K562 (cell line): ENCODE results near the gene AP3S1. TPM values are rescaled to one million over a fixed set of nuclear protein-coding genes. Genes with fewer than 3 reads are reported as not detected.

Experiments
- ATAC-seq: fragments of 200-7000 bp; cut with Tn5 transposase; 3 replicates; pipeline ENCODE4 v1.9.1; 2020; ENCODE audit warnings: moderate library complexity
- BruUV-seq: library from RNA; stranded (reverse); fragments of 400-500 nt; replicated peaks from 2 replicates; lab custom pipeline; 2021; lab: Mats Ljungman, UMichigan
- CTCF ChIA-PET: fragments of 300-600 bp; formaldehyde crosslinking; extraction: SDS; loops from one replicate; lab custom pipeline; 2021; ENCODE audit warnings: low intra/inter-chr PET ratio; lab: Yijun Ruan, JAX
- POLR2A ChIA-PET: fragments of 300-600, 350-650 bp; sonication (Branson Sonifier 250); formaldehyde crosslinking; extraction: SDS; loops from one replicate; lab custom pipeline; 2021; ENCODE audit warnings: antibody characterized with exemption, inconsistent platforms; lab: Yijun Ruan, JAX
- DNase-seq, 4 experiments: peaks; one replicate each; pipeline versions ENCODE4 v3.0.0 to v3.0.0-alpha.2; 2011 to 2018; ENCODE audit warnings: low spot score in 3 of 4, mixed read lengths in 3 of 4; ENCODE audit errors: extremely low read depth in 1 of 4
- FAIRE-seq: peaks from 2 replicates; lab custom pipeline; 2011; peaks lifted over from hg19 to GRCh38; lab: Jason Lieb, UNC
- H2AFZ ChIP-seq: 2 replicates; pipeline ENCODE4 v1.6.0; 2011; ENCODE audit warnings: low read depth, low read length, control low read depth, inconsistent platforms
- H3K27ac ChIP-seq: fragments of 200-600 bp; 3 replicates; pipeline ENCODE4 v1.8.0; 2011; ENCODE audit warnings: low read depth, mild to moderate bottlenecking, control low read depth, inconsistent platforms, low read length, moderate library complexity, mixed read lengths; ENCODE audit errors: extremely low read depth
- H3K27me3 ChIP-seq, 2 experiments: fragments of 300-600 bp in 1 of 2; 2 replicates in 1 of 2; 3 replicates in 1 of 2; pipeline versions ENCODE4 v1.6.0 to v1.8.0; 2011; ENCODE audit warnings: inconsistent platforms in 2 of 2, low read length in 2 of 2, mild to moderate bottlenecking in 1 of 2, mixed read lengths in 1 of 2, moderate library complexity in 1 of 2; ENCODE audit not compliant: control insufficient read depth in 2 of 2, insufficient read depth in 2 of 2
- H3K36me3 ChIP-seq: fragments of 300-600 bp; 3 replicates; pipeline ENCODE4 v1.8.0; 2011; ENCODE audit warnings: mild to moderate bottlenecking, low read length, inconsistent platforms; ENCODE audit not compliant: control insufficient read depth, insufficient read depth
- H3K4me1 ChIP-seq, 2 experiments: fragments of 200-600 bp in 1 of 2; replicated peaks in 1 of 2; 2 replicates in 1 of 2; 3 replicates in 1 of 2; pipeline versions ENCODE4 v1.5.1 to v1.8.0; 2011; ENCODE audit warnings: inconsistent platforms in 2 of 2, low read length in 2 of 2, mild to moderate bottlenecking in 1 of 2, mixed read lengths in 1 of 2, moderate library complexity in 1 of 2; ENCODE audit not compliant: control insufficient read depth in 2 of 2, insufficient read depth in 2 of 2
- H3K4me2 ChIP-seq: 2 replicates; pipeline ENCODE4 v1.6.1; 2011; ENCODE audit warnings: low read length, control low read depth, inconsistent platforms, mixed read lengths; ENCODE audit not compliant: insufficient read depth
- H3K4me3 ChIP-seq: fragments of 200-600 bp; sonication (generic), shearing (Covaris generic); 2 replicates; pipeline ENCODE4 v1.5.1; 2016; ENCODE audit warnings: control low read depth, inconsistent platforms
- H3K79me2 ChIP-seq: fragments of 200-600 bp; 3 replicates; pipeline ENCODE4 v1.8.0; 2011; ENCODE audit warnings: low read length, inconsistent platforms; ENCODE audit not compliant: control insufficient read depth, insufficient read depth
- H3K9ac ChIP-seq, 2 experiments: 2 replicates each; pipeline versions ENCODE4 v1.6.0 to v1.6.1; 2011; ENCODE audit warnings: low read depth in 2 of 2, low read length in 2 of 2, control low read depth in 1 of 2, inconsistent platforms in 1 of 2, mild to moderate bottlenecking in 1 of 2, mixed read lengths in 1 of 2; ENCODE audit not compliant: insufficient read depth in 1 of 2
- H3K9me1 ChIP-seq: one replicate; pipeline ENCODE4 v1.6.0; 2011; ENCODE audit warnings: inconsistent platforms, mild to moderate bottlenecking, low read length, moderate library complexity; ENCODE audit not compliant: control insufficient read depth, insufficient read depth
- H3K9me3 ChIP-seq: replicated peaks from 2 replicates; pipeline ENCODE4 v1.5.1; 2011; ENCODE audit warnings: low read depth, low read length, inconsistent platforms; ENCODE audit not compliant: control insufficient read depth, insufficient read depth
- H4K20me1 ChIP-seq: replicated peaks from 2 replicates; pipeline ENCODE4 v1.6.1; 2011; ENCODE audit warnings: low read length, inconsistent platforms, mixed read lengths; ENCODE audit not compliant: control insufficient read depth, insufficient read depth
- ARID1B ChIP-seq: fragments of 450-650 bp; IDR thresholded peaks from 2 replicates; pipeline ENCODE4 v1.6.1; 2016; ENCODE audit warnings: antibody characterized with exemption, mild to moderate bottlenecking, inconsistent platforms
- ELF1 ChIP-seq: fragments of 200-800 bp; sonication (Bioruptor generic); IDR thresholded peaks from 2 replicates; pipeline ENCODE4 v1.6.1; 2016; ENCODE audit warnings: missing genetic modification characterization, missing compliant biosample characterization
- HMGXB4 ChIP-seq: sonication (generic); formaldehyde crosslinking; IDR thresholded peaks from 2 replicates; pipeline ENCODE4 v1.8.1; 2023; ENCODE audit warnings: mild to moderate bottlenecking, missing genetic modification reagents
- WGBS: fragments of 100-300 bp; shearing (Covaris generic); methylation state at CpG from one replicate; pipeline ENCODE4 v1.1.6; 2016; ENCODE audit warnings: low coverage, mixed read lengths; ENCODE audit not compliant: insufficient coverage; ENCODE audit errors: missing lambda C conversion rate; 5-methylcytosine and 5-hydroxymethylcytosine counted together
- in situ Hi-C: fragments of 300-500 bp; cut with MboI; formaldehyde crosslinking; loops from 4 replicates; pipeline ENCODE4 v1.15.0; 2018; ENCODE audit warnings: inconsistent platforms, mixed read lengths
- intact Hi-C: fragments of 100-400 bp; cut with micrococcal nuclease; formaldehyde crosslinking; loops from 2 replicates; pipeline ENCODE4 v1.14.2; 2022
- polyA plus RNA-seq, 8 experiments: library from polyadenylated mRNA; depleted of rRNA in 4 of 8; stranded (reverse) in 5 of 8; unstranded in 3 of 8; fragments of >200 nt; fragmentation: Nextera tagmentation in 2 of 8; fragmentation: Illumina TruSeq in 1 of 8; extraction: Ambion mirVana in 2 of 8; extraction: Trizol in 1 of 8; gene quantifications; 2 replicates each; pipeline versions ENCODE4 v1.2.1 to v1.2.3, GENCODE V29; 2011 to 2014; ENCODE audit warnings: inconsistent platforms in 1 of 8, missing spikeins in 1 of 8
- total RNA-seq, 7 experiments: library from RNA; depleted of rRNA in 6 of 7; stranded (reverse); fragments of >200 nt in 6 of 7; fragmentation: Illumina TruSeq in 2 of 7; extraction: Trizol in 2 of 7; gene quantifications; 2 replicates each; pipeline versions ENCODE4 v1.2.1 to v1.2.3, GENCODE V29; 2011 to 2021; ENCODE audit warnings: low replicate concordance in 1 of 7
- TF ChIP-seq, protein P1 (sequence below): sonication (generic); formaldehyde crosslinking; IDR thresholded peaks from 2 replicates; pipeline ENCODE4 v1.8.1; 2022; ENCODE audit warnings: missing genetic modification reagents
- TF ChIP-seq, protein P2 (sequence below): fragments of 450-650 bp; formaldehyde crosslinking; IDR thresholded peaks from 2 replicates; pipeline ENCODE4 v1.4.0; 2022; ENCODE audit warnings: missing genetic modification characterization
- TF ChIP-seq, protein P3 (sequence below): fragments of 450-650 bp; IDR thresholded peaks from 2 replicates; pipeline ENCODE4 v1.6.1; 2016; ENCODE audit warnings: low read depth, mild to moderate bottlenecking, moderate library complexity

Gene AP3S1
- total and polyA plus RNA-seq, 9 of the 15 experiments (the other 6 are each of a cell fraction or from before 2014, with no cell fraction given) = 46.1 to 106 (median 67.3) TPM

GRCh38 chr5:115944501-115944900 lies 102.8 kb downstream of the AP3S1 start (continued):
- TF ChIP-seq ARID1B = no peak
- TF ChIP-seq, protein P1, sequence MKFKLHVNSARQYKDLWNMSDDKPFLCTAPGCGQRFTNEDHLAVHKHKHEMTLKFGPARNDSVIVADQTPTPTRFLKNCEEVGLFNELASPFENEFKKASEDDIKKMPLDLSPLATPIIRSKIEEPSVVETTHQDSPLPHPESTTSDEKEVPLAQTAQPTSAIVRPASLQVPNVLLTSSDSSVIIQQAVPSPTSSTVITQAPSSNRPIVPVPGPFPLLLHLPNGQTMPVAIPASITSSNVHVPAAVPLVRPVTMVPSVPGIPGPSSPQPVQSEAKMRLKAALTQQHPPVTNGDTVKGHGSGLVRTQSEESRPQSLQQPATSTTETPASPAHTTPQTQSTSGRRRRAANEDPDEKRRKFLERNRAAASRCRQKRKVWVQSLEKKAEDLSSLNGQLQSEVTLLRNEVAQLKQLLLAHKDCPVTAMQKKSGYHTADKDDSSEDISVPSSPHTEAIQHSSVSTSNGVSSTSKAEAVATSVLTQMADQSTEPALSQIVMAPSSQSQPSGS (CRISPR knock-in tag) = no peak
- TF ChIP-seq, protein P2, sequence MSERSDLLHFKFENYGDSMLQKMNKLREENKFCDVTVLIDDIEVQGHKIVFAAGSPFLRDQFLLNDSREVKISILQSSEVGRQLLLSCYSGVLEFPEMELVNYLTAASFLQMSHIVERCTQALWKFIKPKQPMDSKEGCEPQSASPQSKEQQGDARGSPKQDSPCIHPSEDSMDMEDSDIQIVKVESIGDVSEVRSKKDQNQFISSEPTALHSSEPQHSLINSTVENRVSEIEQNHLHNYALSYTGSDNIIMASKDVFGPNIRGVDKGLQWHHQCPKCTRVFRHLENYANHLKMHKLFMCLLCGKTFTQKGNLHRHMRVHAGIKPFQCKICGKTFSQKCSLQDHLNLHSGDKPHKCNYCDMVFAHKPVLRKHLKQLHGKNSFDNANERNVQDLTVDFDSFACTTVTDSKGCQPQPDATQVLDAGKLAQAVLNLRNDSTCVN (CRISPR knock-in tag) = no peak
- TF ChIP-seq ELF1 = no peak

DNA sequence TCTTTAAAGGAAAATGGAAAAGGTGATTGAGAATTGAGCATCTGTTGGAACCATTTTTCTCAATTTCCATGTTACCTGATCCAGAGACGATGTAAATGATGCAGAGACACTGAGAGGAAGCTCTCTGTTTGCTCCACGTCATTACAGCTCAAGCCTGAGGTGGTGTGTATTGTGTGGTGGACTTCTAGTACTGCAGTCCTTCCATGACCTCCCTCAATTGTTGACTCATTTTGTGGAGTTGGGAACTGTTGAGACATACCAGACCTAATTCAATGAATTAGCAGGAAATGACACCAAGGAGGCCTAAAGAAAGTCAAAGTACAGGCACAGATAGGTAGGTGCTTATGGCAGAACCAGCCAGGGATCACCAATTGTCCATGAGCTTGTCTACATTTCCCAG lies 104.9 kb downstream of the AP3S1 start:
- BruUV-seq = no TSS peak
- H3K9ac ChIP-seq = no peak overlapping the region
- ATAC-seq (no peak), DNase-seq (no peak)
- intact Hi-C loops (no loop called here), in situ Hi-C loops (no loop called here)
- no peaks in the 10 kb centered on the region for H3K9me3 ChIP-seq
- WGBS = 0% methylated on average over 2 of the region's 2 CpGs
- no peak overlapping the region for H3K4me3 ChIP-seq
- H2AFZ ChIP-seq = no peak overlapping the region
- H4K20me1 ChIP-seq = no peaks in the 10 kb centered on the region
- H3K4me2 ChIP-seq = no peak overlapping the region
- CTCF ChIA-PET = no interaction called here
- no peaks in the 10 kb centered on the region; a peak in 2 of 5 replicates for H3K27me3 ChIP-seq
- no peaks in the 10 kb centered on the region for H3K9me1 ChIP-seq
- TF ChIP-seq HMGXB4 (CRISPR knock-in tag) = no peak
- TF ChIP-seq, protein P3, sequence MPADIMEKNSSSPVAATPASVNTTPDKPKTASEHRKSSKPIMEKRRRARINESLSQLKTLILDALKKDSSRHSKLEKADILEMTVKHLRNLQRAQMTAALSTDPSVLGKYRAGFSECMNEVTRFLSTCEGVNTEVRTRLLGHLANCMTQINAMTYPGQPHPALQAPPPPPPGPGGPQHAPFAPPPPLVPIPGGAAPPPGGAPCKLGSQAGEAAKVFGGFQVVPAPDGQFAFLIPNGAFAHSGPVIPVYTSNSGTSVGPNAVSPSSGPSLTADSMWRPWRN = no peak
- TF ChIP-seq, all 486 proteins: peak for 0
- no peaks in the 10 kb centered on the region for H3K36me3 ChIP-seq
- H3K79me2 ChIP-seq = no peaks in the 10 kb centered on the region
- H3K4me1 ChIP-seq = no peaks in the 10 kb centered on the region
- no peak for FAIRE-seq
- POLR2A ChIA-PET = no interaction called here
- no peak overlapping the region for H3K27ac ChIP-seq
